Measurements from ENCODE around the gene M6PR. TPM values are rescaled to one million over a fixed set of nuclear protein-coding genes. Genes with fewer than 3 reads are reported as not detected.

M6PR gene
- total RNA-seq, 4 donors from 2014 or later: 72.8 to 122 (median 73.4) TPM

DNA sequence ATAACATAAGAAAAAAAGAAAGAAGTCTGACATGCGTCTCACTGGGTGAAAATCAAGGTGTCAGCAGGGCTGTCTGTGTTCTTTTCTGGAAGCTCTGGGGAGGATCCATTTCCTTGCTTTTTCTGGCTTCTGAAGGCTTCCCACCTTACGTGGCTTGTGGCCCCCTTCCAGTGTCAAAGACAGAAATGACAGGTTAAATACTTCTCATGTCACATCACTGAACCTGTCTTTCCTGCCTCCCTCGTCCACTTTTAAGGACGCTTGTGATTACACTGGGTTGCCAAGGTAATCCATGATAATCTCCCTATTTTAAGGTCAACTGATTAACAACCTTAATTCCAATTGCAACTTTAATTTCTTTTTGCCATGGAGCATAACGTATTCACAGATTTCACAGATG is 39.7 kb downstream of the M6PR start:
- TF ChIP-seq CTCF (IDR thresholded peaks at IDR 0.05) (no peak), POLR2A (IDR thresholded peaks at IDR 0.05) (no peak)
- H3K4me3 ChIP-seq (ENCODE audit: low read depth, poor library complexity, severe bottlenecking): no peak overlapping the region
- DNase-seq (ENCODE audit: low spot score in 2 of 2): no peak
- 88 to 91% methylated on average over 5 of the region's 5 CpGs for WGBS, 2 donors
- intact Hi-C loops (cut with DNase I; ENCODE audit: low total_unique reads): no loop called here

DNA sequence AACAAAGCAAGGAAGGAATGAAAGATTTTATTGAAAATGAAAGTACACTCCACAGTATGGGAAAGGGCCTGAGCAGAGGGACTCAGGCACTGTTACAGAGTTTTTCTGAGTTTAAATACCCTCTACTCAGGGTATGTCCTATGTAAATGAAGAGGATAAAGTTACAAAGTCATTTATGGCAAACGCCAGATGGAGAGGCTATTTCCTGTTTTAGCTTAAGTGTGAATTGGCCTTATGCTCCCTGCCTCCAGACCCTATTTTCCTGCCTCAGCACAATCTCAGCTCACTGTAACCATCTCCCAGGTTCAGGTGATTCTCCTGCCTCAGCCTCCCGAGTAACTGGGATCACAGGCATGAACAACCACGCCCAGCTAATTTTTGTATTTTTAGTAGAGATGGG is 41.9 kb downstream of the M6PR start:
- WGBS, 2 donors: 88 to 92% methylated on average over 3 of the region's 3 CpGs
- H3K4me3 ChIP-seq (ENCODE audit: low read depth, poor library complexity, severe bottlenecking): no peak overlapping the region
- intact Hi-C loops (cut with DNase I; ENCODE audit: low total_unique reads): no loop called here
- DNase-seq (ENCODE audit: low spot score in 2 of 2): no peak
- no peak for TF ChIP-seq POLR2A (IDR thresholded peaks at IDR 0.05)
- TF ChIP-seq CTCF (IDR thresholded peaks at IDR 0.05): no peak

DNA sequence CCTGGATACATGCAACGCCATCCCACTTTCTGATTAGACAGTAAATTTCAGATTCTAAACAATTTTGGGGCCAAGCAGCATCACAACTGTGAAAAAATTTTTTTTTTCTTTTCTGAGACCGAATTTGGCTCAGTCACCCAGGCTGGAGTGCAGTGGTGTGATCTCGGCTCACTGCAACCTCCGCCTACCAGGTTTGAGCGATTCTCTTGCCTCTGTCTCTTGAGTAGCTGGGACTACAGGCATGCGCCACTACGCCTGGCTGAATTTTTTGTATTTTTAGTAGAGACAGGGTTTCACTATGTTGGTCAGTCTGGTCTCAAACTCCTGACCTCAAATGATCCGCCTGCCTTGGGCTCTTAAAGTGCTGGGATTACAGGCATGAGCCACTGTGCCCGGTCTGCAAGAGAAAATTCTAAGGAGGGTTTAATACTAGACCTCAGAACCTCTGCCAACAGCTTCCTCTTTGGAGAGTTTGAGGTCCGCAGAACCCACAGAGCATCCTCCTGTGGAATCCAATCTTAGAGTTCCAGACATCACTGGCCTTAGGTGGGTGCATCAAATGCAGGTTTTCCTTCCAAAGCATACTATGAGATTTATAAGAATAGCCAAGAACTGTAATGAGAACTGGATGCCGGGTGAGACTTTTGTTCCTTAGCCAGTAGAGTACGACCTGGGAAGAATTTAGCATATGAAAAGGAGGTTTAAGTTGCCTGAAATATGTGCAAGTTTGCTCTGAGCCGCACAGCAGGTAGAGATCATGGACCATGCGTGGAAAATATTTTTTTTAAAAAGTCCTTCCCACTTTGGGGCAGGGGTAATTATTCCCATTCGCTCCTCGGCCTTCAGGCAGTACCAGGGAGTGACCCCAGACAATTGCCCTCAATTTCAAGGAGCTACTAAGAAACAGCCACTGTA is 42.9 kb downstream of the M6PR start:
- no peak for DNase-seq (ENCODE audit: low spot score in 2 of 2)
- TF ChIP-seq CTCF (IDR thresholded peaks at IDR 0.05): no peak
- no peak for TF ChIP-seq POLR2A (IDR thresholded peaks at IDR 0.05)

GRCh38 chr12:8905546-8905945 is 43.9 kb downstream of the M6PR start:
- TF ChIP-seq POLR2A (IDR thresholded peaks at IDR 0.05) (no peak), CTCF (IDR thresholded peaks at IDR 0.05) (no peak)
- intact Hi-C loops (cut with DNase I; ENCODE audit: low total_unique reads): no loop called here
- no peak overlapping the region for H3K4me3 ChIP-seq (ENCODE audit: low read depth, poor library complexity, severe bottlenecking)
- 58% methylated on average over 10 of the region's 10 CpGs for WGBS, 2 donors
- DNase-seq (ENCODE audit: low spot score in 2 of 2): no peak

More for the DNA sequence above, 42.9 kb downstream of the M6PR start:
- WGBS, 2 donors: 82 to 83% methylated on average over 16 of the region's 16 CpGs
- no peak overlapping the region for H3K4me3 ChIP-seq (ENCODE audit: low read depth, poor library complexity, severe bottlenecking)
- intact Hi-C loops (cut with DNase I; ENCODE audit: low total_unique reads): no loop called here

- H3K4me3 ChIP-seq (ENCODE audit: low read depth, poor library complexity, severe bottlenecking): no peak overlapping the region
- DNase-seq (ENCODE audit: low spot score in 2 of 2): no peak
- TF ChIP-seq POLR2A (IDR thresholded peaks at IDR 0.05) (no peak), CTCF (IDR thresholded peaks at IDR 0.05) (no peak)
- intact Hi-C loops (cut with DNase I; ENCODE audit: low total_unique reads): no loop called here
These were observed 44.8 kb downstream of the M6PR start for GRCh38 chr12:8904665-8905064.
